ENCODE results near the gene PXMP2.
"Not testable (repeated sequence)": the region's sequence is repeated elsewhere in the genome, so short reads cannot be mapped to it uniquely, and the experiment has no call there.

The PXMP2 gene

DNA sequence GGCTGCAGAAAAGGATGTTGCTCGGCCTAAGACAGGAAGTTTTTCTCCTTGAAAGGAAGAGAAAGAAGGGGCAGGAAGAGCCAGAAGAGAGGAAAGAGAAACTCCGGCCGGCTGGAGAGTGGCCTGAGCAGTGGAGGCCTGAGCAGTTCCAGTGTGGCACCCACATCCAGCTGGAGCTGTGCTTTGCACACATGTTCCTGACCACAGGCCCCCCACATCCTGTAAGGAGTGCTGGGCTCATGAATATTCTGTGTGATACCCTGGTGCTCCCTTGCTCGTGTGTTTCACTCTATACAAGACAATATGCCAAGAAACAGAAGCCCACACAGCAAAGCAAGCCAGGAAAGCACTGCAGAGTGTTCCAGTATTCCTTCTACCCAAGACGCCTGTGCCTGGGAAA, 27.3 kb upstream of the PXMP2 start:
- DNase-seq (ENCODE audit: low read depth), result no peak

DNA sequence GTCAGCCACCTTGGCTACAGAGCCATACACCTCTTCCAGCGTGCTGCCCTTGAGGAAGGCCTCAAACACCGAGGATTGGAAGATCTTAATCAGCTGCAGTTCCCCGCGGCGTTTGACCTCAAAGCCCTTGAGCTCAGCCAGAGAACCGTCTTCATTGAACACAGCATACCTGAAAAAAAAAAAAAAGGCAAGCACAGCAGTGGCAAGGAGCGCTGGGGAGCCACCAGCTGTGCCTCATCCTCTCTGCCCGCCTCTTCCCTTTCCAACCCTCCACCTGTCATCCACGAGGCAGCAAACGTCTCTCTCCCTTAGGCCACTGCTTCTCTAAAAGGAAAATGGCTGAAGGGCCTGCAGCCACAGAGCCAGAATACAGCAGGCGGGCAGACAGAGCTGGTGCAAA, 26.4 kb upstream of the PXMP2 start:
- no peak for DNase-seq (ENCODE audit: low read depth)

DNA sequence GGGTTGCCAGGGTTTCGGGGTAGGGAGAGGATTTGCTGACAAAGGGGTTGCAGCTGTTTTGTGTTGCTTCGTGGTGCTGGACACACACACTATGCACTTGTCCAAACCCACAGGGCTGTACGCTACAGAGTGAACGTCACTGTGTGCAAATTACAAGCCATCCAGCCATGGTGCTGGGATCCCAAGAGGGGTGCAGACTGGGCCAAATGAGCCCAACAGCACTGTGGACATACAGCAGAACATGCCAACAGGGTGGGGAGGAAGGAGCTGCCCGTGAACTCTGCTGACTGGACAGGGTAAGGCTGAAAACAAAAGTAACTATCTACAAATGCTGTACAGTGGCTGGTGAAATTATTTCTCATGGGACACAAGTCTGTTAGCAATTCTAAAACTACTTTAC, 25.4 kb upstream of the PXMP2 start:
- no peak for DNase-seq (ENCODE audit: low read depth)

DNA sequence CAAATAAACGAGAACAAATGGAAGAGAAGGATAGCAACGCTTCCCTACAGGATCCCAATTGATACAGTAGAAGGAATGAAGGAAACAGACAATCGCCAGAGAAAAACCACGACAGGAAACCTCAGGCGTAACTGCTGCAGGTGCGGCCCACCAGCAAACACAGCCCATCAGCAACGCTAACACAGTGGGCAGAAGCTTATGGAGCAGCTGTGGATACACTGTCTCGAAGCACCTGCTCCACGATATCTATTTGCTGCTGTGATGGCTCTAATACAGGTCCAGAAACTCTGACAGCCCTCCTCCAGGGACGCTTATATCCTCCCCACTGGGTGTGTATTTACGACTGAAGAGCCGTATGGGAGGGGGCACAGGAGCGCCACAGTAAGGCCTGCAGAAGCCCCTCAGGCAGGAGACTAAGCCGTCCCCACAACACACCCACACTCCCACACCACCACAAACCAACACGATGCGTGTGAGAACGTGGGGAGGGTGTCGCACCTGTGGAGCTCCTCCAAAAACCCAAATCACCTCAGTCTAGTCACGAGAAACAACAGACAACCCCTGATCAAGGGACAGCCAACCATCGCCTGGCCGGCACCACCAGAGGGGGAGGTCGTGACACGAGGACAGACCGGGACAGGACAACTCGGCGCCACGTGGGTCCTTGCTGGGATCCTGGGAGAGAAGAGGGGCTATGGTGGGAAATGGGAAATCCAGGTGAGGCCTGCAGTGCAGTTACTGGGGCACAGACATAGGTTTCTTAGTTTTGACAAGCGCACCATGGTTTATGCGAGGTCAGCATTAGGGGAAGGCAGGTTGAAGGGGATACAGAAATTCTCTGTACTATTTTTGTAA, 24.3 kb upstream of the PXMP2 start:
- no peak for DNase-seq (ENCODE audit: low read depth)

DNA sequence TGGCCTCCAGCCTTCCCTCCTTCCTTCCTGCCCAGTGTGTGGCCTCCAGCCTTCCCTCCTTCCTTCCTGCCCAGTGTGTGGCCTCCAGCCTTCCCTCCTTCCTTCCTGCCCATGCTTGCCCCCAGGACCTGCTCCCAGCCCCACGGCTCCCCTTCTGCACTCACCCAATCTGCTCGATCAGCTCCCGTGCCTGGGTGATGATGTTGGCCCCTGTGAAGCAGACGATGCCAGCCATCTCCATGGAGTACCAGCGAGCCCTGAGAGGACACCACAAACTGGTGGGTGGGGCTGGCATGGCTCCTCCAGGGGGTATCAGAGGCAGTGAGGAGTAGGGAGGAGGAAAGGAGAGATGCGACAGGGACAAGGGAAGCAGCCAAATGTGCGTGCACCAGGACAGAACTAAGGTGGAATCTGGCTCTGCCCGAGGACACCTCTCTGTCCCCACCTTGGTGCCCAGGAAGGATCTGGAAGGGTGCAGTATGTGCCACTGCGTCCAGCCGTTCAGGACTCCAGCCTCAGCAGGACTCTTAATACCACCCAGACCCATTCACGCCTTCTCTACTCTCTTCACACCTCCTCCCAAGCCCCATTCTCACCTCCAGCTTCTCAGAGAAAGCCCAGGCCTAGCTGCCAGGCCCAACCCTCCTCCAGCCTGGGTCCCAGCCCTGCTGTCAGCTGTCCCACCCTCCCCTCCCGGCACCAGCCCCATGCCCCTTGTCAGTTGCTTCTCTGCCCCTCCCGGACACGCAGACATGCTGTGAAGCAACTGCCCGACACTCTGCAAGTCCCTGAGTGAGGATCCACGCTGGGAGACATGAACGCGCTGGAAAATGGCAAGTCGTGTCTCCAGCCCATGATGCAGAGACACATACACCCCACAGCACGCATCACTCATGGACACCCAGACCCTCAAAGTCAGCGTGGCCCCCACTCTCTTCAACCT, 22.9 kb upstream of the PXMP2 start:
- no peak for DNase-seq (ENCODE audit: low read depth)

DNA sequence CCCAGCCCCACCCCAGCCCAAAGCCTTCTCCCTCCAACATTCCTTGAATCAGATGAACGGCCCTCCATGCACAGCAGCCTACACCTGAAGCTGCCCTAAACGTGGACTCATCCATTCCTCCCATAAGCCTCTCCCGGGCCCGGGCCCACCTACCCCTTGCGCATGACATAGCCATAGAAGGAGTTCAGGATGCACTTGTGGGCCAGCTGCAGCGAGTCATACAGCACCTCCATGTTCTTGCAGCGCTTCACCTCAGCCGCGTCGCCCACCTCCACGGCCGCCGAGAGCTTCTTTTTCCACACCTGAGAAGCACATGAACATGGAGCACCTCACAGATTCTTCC, 22.3 kb upstream of the PXMP2 start:
- no peak for DNase-seq (ENCODE audit: low read depth)

DNA sequence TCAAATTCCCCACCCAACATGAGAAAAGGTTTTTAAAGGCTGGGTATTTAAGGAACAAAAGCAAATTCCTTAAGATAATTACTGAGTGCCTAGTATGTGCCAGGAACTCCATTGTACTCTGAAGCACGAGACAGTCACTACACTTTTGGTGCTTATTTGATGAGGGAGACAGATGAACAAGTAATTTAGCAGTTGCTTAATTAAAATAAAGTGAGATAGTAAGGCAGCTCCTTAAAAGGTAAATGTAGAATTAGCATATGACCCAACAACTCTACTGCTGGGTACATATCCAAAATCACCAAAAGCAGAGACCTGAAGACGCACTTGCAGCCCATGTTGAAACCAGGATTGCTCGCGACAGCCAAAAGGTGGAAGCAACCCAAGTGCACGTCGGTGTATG, 21.6 kb upstream of the PXMP2 start:
- no peak for DNase-seq (ENCODE audit: low read depth)

DNA sequence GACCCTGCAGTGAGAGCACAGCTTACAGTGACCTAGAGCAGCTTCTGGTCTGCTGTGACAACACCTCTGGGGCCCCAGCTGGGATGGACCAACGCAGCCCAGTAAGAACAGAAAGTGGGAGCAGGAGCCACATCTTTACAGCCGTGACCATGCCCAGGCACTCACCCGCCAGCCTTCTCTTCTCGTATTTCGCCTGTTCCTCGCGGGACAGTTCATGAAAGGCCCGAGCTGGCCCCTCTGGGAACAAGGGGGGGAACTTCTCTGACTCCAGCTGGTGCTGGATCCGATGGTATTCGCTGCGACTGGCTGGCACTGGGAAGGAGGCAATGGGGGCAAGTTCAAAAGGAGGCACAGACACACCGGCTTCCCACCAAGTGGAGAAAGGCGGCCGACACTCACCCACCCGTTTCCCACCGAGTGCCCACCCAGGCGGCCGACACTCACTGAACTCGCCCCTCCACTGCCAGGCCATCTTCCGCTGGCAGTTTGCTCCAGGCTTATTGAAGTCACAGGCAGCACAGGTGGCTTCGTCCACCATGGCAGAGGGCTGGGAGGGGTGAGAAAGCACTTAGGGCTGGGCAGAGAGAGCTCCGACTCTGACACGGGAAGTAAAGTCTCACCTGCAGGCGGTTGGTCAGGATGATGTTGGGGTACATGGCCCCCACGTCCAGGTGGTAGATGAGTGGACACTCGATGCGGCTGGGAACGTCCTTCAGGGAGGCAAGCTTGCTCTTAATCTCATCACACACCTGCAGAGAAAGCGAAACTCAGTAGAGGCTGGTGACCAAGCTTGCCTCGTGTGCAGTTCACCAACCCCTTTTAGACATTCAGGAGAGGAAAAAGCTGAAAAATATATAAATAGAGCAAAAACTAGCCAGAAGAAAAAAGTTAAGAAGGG, 18.9 kb upstream of the PXMP2 start:
- no peak for DNase-seq (ENCODE audit: low read depth)

DNA sequence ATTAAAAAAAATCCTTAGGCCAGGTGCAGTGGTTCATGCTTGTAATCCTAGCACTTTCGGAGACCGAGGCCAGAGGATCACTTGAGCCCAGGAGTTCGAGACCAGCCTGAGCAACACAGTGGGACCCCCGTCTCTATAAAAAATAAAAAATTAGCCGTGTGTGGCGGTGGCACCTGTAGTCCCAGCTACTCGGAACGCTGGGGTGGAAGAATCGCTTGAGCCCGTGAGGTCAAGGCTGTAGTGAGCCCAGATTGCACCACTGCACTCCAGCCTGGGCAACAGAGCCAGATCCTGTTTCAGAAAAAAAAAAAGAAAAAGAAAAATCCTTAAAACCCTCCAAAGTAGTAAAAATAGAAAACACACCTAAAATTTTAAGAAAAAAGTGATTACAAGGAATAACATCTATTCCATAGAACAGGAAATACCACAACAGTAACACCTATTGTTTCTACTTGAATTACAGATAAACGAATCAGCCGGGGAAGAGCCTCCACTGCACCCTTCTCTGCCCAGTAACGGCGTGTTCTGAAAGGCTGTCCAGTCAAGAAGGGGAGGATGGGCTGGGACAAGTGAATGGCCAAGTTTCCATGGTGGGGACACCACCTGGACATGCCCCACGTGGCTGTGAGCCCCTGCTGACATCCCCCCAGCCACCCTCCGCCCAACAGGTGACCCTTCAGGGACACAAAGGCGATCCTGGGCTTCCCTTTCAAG, 18.1 kb upstream of the PXMP2 start:
- DNase-seq (ENCODE audit: low read depth), result no peak

DNA sequence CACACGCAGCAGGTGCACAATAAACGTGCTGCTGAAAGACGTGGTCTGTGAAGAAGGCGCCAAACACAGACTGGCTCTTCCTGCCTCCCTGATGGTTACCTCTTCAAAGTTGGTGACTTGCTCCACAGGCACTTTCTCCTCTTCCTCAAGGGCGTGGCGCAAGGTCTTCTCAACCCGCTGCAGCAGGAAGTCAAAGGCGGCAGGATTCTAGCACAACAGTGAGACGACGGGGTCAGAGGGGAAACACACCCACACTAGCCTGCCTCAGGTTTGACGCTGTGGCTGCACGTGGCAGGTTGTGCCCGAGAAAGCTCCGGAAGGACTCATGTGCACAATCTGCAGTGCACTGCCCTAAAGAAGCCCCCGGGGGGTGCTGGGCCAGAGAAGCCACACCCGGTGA, 15.3 kb upstream of the PXMP2 start:
- no peak for DNase-seq (ENCODE audit: low read depth)

DNA sequence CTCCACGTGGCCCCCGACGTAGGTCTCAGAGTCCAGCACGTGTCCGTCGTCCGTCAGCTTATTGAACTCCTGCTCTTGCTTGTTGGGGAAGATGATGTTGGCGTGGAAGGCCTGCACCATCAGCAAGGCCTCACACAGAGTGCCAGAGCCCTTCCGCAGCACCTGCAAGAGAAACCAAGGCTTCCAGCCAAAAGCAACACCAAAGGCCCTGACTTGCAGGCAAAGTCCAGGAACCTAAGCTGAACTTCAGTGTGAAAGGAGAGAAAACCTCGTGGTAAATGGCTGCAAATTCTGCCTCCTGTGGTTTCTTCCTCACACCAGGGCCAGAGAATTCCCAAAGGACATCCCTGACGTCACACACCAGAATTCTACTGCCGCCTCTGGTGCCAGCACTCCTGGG, 14.7 kb upstream of the PXMP2 start:
- no peak for DNase-seq (ENCODE audit: low read depth)

DNA sequence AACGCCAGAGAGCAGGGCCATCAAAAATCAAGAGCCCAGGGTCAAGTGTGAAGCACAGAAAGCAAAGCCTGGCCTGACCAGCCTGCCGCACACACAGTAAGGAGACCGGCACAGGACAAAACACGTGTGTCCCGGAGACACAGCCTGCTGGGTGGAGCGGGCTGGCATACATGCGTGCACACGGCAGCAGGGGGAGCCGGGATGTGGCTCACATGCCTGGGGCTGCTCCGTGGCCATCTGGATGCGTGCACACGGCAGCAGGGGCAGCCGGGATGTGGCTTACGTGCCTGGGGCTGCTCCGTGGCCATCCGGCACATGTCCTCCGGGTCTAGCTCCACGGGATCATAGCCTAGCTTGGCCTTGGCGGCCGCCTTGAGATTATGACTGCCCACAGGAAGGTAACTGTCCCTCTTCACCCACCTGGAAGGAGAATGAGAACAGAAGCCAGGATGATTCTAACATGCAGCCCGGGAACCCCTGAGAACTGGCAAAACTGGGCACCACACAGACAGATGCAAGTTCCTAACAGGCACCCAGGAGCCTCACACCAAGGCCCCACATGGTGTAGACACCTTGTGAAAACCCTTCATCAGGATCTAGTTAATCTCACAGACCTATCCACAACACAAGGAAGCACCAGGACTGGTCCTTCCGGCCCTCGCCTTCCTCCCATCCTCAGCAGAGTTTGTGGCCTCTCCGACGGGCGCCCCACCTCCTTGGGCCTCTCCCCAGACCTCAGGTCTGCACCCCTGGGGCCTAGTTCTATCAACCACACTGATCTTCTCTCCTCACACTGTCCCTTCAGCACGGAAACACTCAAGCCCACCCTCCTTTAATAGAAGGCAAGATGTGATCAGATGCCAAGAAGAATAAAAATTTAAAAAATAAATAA, 13.9 kb upstream of the PXMP2 start:
- no peak for DNase-seq (ENCODE audit: low read depth)

DNA sequence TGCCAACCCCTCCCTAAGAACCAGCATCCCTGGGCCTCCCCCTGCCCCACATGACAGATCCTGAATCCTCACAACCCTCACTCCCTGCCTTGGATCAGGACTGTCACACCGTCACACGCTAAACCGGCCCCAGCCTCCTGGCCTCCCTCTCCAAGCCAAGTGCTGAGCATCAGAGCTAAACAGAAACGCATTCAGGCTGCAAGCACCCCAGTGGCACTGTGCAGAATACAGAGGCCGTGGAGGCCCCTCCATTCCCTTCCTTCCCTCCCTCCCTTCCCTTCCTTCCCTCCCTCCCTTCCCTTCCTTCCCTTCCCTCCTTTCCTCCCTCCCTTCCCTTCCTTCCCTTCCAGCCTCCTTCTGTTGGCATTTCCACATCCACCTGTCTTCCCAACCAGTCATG, 12.8 kb upstream of the PXMP2 start:
- no peak for DNase-seq (ENCODE audit: low read depth)

DNA sequence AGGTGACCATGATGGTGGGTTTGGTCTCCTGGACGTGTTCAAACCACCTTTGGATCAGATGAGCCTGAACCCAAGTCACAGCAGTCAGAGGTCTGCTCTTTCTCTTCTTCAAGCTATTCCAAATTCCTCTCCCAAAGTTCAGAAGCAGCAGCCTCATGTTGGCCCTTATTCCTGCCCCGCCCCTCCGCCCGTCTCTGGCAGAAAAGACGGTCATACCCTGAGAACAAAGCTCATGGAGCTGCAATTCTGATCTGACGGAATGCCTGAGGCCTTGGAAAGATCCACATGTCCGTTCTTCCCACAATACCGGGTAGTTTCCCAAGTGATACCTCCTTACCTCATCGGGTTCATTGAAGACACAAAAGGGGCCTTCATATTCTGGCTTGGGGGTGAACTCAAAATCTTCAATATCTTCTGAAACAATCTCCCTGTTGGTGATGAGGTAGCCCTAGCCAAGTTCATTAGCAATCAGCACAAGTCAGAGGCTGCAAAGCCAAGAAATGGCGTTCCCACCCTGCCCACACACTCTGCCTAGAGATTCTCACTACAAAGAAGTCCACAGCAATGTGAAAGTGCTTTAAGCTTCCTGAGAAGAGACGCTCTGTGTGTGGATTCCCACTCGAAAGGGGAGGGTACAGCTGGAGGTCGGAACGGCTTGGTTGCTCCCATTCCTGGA, 11.5 kb upstream of the PXMP2 start:
- no peak for DNase-seq (ENCODE audit: low read depth)

DNA sequence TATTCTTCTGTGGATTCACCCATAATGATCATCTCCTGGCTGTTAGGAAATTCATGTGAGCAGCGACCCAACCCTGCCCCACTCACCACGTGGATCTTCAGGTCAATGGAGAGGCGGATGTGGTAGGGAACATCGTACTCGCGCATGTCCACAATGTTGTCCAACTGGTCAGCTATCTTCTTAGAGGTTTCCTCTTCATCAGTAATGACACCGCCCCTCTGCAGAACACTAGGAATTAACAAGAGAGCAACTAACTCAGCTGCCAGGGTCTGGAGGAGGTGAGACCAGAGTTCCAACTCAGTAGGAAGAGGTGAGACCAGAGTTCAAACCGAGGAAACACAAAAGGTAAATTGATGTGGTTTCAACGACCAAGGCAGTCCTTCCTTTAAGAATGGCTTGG, 9.9 kb upstream of the PXMP2 start:
- no peak for DNase-seq (ENCODE audit: low read depth)

DNA sequence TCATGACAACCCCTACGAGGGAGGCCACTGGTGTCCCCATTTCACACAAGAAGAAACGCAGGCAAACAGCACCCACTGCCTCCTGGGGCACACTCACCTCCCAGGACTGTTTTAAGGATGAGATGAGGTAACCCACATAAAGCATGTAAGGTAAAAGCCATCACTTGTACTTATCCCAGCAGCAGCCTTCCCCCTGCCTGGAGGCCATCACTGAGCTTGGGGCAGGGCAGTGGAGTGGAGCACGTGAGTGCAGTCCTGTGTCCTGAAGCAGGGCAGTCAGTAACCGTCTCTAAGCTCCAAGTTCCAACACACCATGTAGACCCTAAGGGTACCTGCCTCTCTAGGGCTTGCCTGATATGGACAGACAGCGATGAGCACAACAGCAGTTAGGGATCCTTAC, 2.0 kb upstream of the PXMP2 start:
- no peak for DNase-seq (ENCODE audit: low read depth)

DNA sequence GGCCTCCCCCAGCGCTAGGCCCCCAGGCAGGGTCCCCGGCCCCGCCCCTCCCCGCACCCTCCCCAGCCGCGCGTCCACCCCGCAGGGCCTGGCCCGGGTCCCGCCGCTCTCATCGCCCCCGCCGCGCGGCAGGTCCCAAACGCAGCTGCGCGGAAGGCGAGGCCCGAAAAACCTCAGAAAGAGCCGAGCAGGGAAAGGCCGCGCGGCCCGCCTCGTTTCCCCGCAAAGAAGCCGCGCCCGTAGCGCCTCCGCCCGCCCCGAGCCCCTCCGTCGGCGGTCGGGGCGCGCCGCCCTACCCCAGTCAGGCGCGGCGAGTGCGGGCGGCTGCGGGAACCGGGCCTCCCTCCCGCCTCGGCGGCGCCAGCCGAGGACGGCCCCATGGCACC, 569 bp upstream of the PXMP2 start:
- DNase-seq (ENCODE audit: low read depth), result no peak

DNA sequence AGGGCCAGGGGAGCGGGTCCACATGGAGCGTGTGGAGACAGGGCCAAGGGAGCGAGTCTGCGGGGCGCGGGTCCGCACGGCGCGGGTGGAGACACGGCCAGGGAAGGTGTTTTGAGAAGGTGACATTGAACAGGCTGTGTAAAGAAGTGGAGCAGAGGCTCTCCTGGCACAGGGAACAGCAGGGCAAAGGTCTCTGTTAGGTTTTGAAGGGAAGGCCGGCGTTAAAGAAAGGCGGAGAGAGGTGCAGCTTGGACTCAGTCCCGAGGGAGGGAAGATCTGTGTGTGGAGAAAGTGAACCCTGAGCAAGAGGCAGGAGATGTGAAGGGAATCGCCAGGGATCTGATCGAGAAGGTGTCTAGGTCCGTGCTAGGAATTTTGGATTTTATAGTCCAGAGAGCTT, 1.8 kb downstream of the PXMP2 start:
- DNase-seq (ENCODE audit: low read depth), result no peak

DNA sequence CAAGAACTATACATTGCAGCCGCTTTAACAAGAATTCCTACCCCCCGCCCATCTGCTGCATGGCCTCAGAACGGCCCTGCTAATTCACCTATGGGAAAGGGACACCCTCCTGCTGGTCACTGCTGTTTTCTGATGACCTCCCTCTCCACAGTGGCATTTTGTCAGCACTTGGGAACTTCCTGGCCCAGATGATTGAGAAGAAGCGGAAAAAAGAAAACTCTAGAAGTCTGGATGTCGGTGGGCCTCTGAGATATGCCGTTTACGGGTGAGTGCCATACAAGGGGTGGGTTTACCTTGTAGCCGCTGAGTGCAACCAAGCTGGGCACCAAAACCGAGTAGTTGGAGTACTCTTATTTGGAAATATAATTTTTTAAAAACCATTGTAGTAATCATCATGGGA, 2.7 kb downstream of the PXMP2 start:
- DNase-seq (ENCODE audit: low read depth), result no peak

DNA sequence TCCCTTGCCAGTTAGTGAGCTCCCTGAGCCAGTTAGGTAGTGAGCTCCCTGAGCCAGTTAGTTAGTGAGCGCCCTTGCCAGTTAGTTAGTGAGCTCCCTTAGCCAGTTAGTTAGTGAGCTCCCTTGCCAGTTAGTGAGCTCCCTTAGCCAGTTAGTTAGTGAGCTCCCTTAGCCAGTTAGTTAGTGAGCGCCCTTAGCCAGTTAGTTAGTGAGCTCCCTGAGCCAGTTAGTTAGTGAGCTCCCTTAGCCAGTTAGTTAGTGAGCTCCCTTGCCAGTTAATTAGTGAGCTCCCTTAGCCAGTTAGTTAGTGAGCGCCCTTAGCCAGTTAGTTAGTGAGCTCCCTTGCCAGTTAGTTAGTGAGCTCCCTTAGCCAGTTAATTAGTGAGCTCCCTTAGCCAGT, 4.6 kb downstream of the PXMP2 start:
- DNase-seq (ENCODE audit: low read depth), result not testable (repeated sequence)
